IMR-90 (cell line): ENCODE results near the gene OPN4. TPM values are rescaled to one million over a fixed set of nuclear protein-coding genes. Genes with fewer than 3 reads are reported as not detected.

Experiments used
- ATAC-seq: fragments of 200-7000 bp; cut with Tn5 transposase; 2 replicates; pipeline ENCODE4 v1.9.1; 2020; ENCODE audit warnings: low read depth, mild to moderate bottlenecking, moderate library complexity
- BruUV-seq: library from RNA; stranded (reverse); fragments of 400-500 nt; replicated peaks from 2 replicates; lab custom pipeline; 2021; lab: Mats Ljungman, UMichigan
- CTCF ChIA-PET: fragments of 300-600 bp; formaldehyde crosslinking; extraction: SDS; loops from one replicate; lab custom pipeline; 2021; ENCODE audit warnings: antibody characterized with exemption; lab: Yijun Ruan, JAX
- POLR2A ChIA-PET: fragments of 300-600 bp; sonication (Branson Sonifier 250); formaldehyde crosslinking; loops from one replicate; lab custom pipeline; 2022; ENCODE audit warnings: antibody characterized with exemption; ENCODE audit not compliant: unreplicated experiment; lab: Charles Lee
- DNase-seq: peaks from one replicate; pipeline ENCODE4 v3.0.0; 2013
- H2AFZ ChIP-seq: replicated peaks from 2 replicates; pipeline ENCODE3; 2013; ENCODE audit warnings: low read length, mild to moderate bottlenecking; ENCODE audit not compliant: poor library complexity
- H2AK5ac ChIP-seq: 2 replicates; pipeline ENCODE4 v1.6.1; 2013; ENCODE audit warnings: low read depth, low read length, inconsistent platforms
- H2AK9ac ChIP-seq: replicated peaks from 2 replicates; pipeline ENCODE3; 2013; ENCODE audit warnings: mild to moderate bottlenecking, low read depth, low read length, moderate library complexity; ENCODE audit not compliant: poor library complexity
- H2BK120ac ChIP-seq: 2 replicates; pipeline ENCODE4 v1.6.1; 2013; ENCODE audit warnings: low read depth, low read length, inconsistent platforms
- H2BK15ac ChIP-seq: 3 replicates; pipeline ENCODE4 v1.6.1; 2013; ENCODE audit warnings: low read depth, low read length, inconsistent platforms
- H2BK20ac ChIP-seq: 2 replicates; pipeline ENCODE4 v1.6.1; 2013; ENCODE audit warnings: low read depth, mild to moderate bottlenecking, inconsistent platforms, low read length, moderate library complexity
- H2BK5ac ChIP-seq: 2 replicates; pipeline ENCODE4 v1.6.1; 2013; ENCODE audit warnings: mild to moderate bottlenecking, low read depth, low read length, inconsistent platforms; ENCODE audit not compliant: poor library complexity, severe bottlenecking
- H3K14ac ChIP-seq: replicated peaks from 2 replicates; pipeline ENCODE4 v1.6.1; 2013; ENCODE audit warnings: low read depth, low read length, inconsistent platforms
- H3K18ac ChIP-seq: 2 replicates; pipeline ENCODE4 v1.6.1; 2013; ENCODE audit warnings: low read depth, low read length, control low read depth
- H3K23ac ChIP-seq: 2 replicates; pipeline ENCODE4 v1.6.1; 2013; ENCODE audit warnings: low read depth, low read length, inconsistent platforms
- H3K27ac ChIP-seq: 2 replicates; pipeline ENCODE4 v1.5.1; 2013; ENCODE audit warnings: mild to moderate bottlenecking, control low read depth, low read length; ENCODE audit not compliant: insufficient read depth
- H3K27me3 ChIP-seq: 2 replicates; pipeline ENCODE4 v1.6.1; 2013; ENCODE audit warnings: low read length; ENCODE audit not compliant: control insufficient read depth, insufficient read depth
- H3K36me3 ChIP-seq: 2 replicates; pipeline ENCODE4 v1.6.1; 2013; ENCODE audit warnings: low read length, mixed read lengths; ENCODE audit not compliant: control insufficient read depth, insufficient read depth
- H3K4ac ChIP-seq: 2 replicates; pipeline ENCODE4 v1.6.1; 2013; ENCODE audit warnings: low read depth, low read length, inconsistent platforms
- H3K4me1 ChIP-seq: 2 replicates; pipeline ENCODE4 v1.6.1; 2013; ENCODE audit warnings: low read length, mixed read lengths; ENCODE audit not compliant: control insufficient read depth, insufficient read depth
- H3K4me2 ChIP-seq: 2 replicates; pipeline ENCODE4 v1.6.1; 2013; ENCODE audit warnings: low read depth, mild to moderate bottlenecking, control low read depth, low read length, moderate library complexity
- H3K4me3 ChIP-seq: 2 replicates; pipeline ENCODE4 v1.5.1; 2013; ENCODE audit warnings: low read depth, mild to moderate bottlenecking, control low read depth, low read length, moderate library complexity; ENCODE audit not compliant: insufficient read depth
- H3K56ac ChIP-seq: 2 replicates; pipeline ENCODE4 v1.6.1; 2013; ENCODE audit warnings: low read length, inconsistent platforms; ENCODE audit not compliant: insufficient read depth; ENCODE audit errors: extremely low read depth
- H3K79me1 ChIP-seq, 2 experiments: 2 replicates each; pipeline ENCODE4 v1.6.1; 2013; ENCODE audit warnings: low read length in 2 of 2, inconsistent platforms in 1 of 2, low read depth in 1 of 2
- H3K9ac ChIP-seq: 2 replicates; pipeline ENCODE4 v1.6.1; 2013; ENCODE audit warnings: low read depth, low read length, control low read depth
- H3K9me1 ChIP-seq: 2 replicates; pipeline ENCODE4 v1.6.1; 2013; ENCODE audit warnings: low read length, inconsistent platforms; ENCODE audit not compliant: insufficient read depth
- H3K9me3 ChIP-seq: 2 replicates; pipeline ENCODE4 v1.6.1; 2013; ENCODE audit warnings: low read length; ENCODE audit not compliant: control insufficient read depth, insufficient read depth
- H4K20me1 ChIP-seq: 2 replicates; pipeline ENCODE4 v1.6.1; 2013; ENCODE audit warnings: low read length, inconsistent platforms; ENCODE audit not compliant: insufficient read depth
- H4K5ac ChIP-seq: 2 replicates; pipeline ENCODE4 v1.6.1; 2013; ENCODE audit warnings: mild to moderate bottlenecking, low read depth, low read length, control low read depth
- H4K8ac ChIP-seq, 2 experiments: 2 replicates each; pipeline ENCODE4 v1.6.1; 2013; ENCODE audit warnings: low read depth in 2 of 2, low read length in 2 of 2, control low read depth in 1 of 2, inconsistent platforms in 1 of 2
- H4K91ac ChIP-seq: 2 replicates; pipeline ENCODE4 v1.6.1; 2013; ENCODE audit warnings: low read depth, low read length, inconsistent platforms; ENCODE audit not compliant: insufficient read depth
- BHLHE40 ChIP-seq: fragments of 150-350 bp; IDR thresholded peaks from 2 replicates; pipeline ENCODE4 v1.6.1; 2016; ENCODE audit warnings: mild to moderate bottlenecking, low read depth, low read length
- CEBPB ChIP-seq: IDR thresholded peaks from 2 replicates; pipeline ENCODE4 v1.6.1; 2012; ENCODE audit warnings: low read depth, low read length, improper control_type of control experiment
- ELK1 ChIP-seq: fragments of 150-350 bp; IDR thresholded peaks from 2 replicates; pipeline ENCODE4 v1.6.1; 2016; ENCODE audit warnings: low read depth, mild to moderate bottlenecking, low read length, moderate library complexity, borderline replicate concordance
- FOS ChIP-seq: fragments of 150-350 bp; IDR thresholded peaks from 2 replicates; pipeline ENCODE4 v1.6.1; 2016; ENCODE audit warnings: low read depth, low read length
- MAFK ChIP-seq: IDR thresholded peaks from 2 replicates; pipeline ENCODE4 v1.6.1; 2012; ENCODE audit warnings: low read depth, low read length, improper control_type of control experiment
- MXI1 ChIP-seq: IDR thresholded peaks from 2 replicates; pipeline ENCODE4 v1.6.1; 2012; ENCODE audit warnings: low read depth, mild to moderate bottlenecking, low read length, moderate library complexity, borderline replicate concordance
- NFE2L2 ChIP-seq: fragments of 150-350 bp; IDR thresholded peaks from 2 replicates; pipeline ENCODE4 v1.6.1; 2016; ENCODE audit warnings: low read depth, mild to moderate bottlenecking, low read length
- POLR2A ChIP-seq: IDR thresholded peaks from 2 replicates; pipeline ENCODE4 v1.6.1; 2012; ENCODE audit warnings: mild to moderate bottlenecking, low read depth, low read length
- RAD21 ChIP-seq: IDR thresholded peaks from 2 replicates; pipeline ENCODE4 v1.6.1; 2012; ENCODE audit warnings: low read length, improper control_type of control experiment
- RCOR1 ChIP-seq: IDR thresholded peaks from 2 replicates; pipeline ENCODE4 v1.6.1; 2012; ENCODE audit warnings: mild to moderate bottlenecking, low read length, improper control_type of control experiment; ENCODE audit not compliant: insufficient replicate concordance
- RFX5 ChIP-seq: IDR thresholded peaks from 2 replicates; pipeline ENCODE4 v1.8.0; 2012; ENCODE audit warnings: low read depth, mild to moderate bottlenecking, low read length, moderate library complexity
- SMC3 ChIP-seq: fragments of 150-350 bp; IDR thresholded peaks from 2 replicates; pipeline ENCODE4 v1.6.1; 2016; ENCODE audit warnings: low read depth, mild to moderate bottlenecking, antibody characterized with exemption, low read length, moderate library complexity
- USF2 ChIP-seq: fragments of 150-350 bp; IDR thresholded peaks from 2 replicates; pipeline ENCODE4 v1.6.1; 2017; ENCODE audit warnings: mild to moderate bottlenecking, antibody characterized with exemption, low read length, low read depth
- WGBS, 2 experiments: methylation state at CpG; one replicate each; pipeline versions ENCODE4 v1.1.5 to v1.1.7; 2013; ENCODE audit warnings: missing lambda C conversion rate in 2 of 2; ENCODE audit not compliant: insufficient read length in 1 of 2; ENCODE audit errors: extremely low coverage in 2 of 2; 5-methylcytosine and 5-hydroxymethylcytosine counted together
- dilution Hi-C: fragments of 300-500 bp; cut with HindIII; formaldehyde crosslinking; loops from one replicate; pipeline ENCODE4 v1.14.3; 2018; ENCODE audit warnings: low sequenced_read_pairs; ENCODE audit not compliant: unreplicated experiment
- in situ Hi-C: fragments of 300-500 bp; cut with MboI; formaldehyde crosslinking; loops from 3 replicates; pipeline ENCODE4 v1.14.3; 2019; ENCODE audit warnings: low sequenced_read_pairs, inconsistent platforms, mixed read lengths
- intact Hi-C: fragments of 100-400 bp; cut with micrococcal nuclease; formaldehyde crosslinking; loops from 2 replicates; pipeline ENCODE4 v1.10.0; 2022
- polyA plus RNA-seq, 3 experiments: library from polyadenylated mRNA; depleted of rRNA; stranded (reverse); fragments of >200 nt; gene quantifications; 2 replicates each; pipeline ENCODE4 v1.2.3, GENCODE V29; 2012; ENCODE audit warnings: low replicate concordance in 1 of 3
- total RNA-seq: library from RNA; depleted of rRNA; stranded (reverse); fragments of >200 nt; gene quantifications from 2 replicates; pipeline ENCODE4 v1.2.3, GENCODE V29; 2012
- TF ChIP-seq, protein P1 (sequence below): conservative IDR thresholded peaks from 2 replicates; pipeline ENCODE4 v1.5.1; 2012; ENCODE audit warnings: mild to moderate bottlenecking, low read depth, low read length, improper control_type of control experiment

Gene OPN4
- total and polyA plus RNA-seq, 2 of the 4 experiments (the other 2 are of a cell fraction): 0.03 TPM; not detected in 1

DNA sequence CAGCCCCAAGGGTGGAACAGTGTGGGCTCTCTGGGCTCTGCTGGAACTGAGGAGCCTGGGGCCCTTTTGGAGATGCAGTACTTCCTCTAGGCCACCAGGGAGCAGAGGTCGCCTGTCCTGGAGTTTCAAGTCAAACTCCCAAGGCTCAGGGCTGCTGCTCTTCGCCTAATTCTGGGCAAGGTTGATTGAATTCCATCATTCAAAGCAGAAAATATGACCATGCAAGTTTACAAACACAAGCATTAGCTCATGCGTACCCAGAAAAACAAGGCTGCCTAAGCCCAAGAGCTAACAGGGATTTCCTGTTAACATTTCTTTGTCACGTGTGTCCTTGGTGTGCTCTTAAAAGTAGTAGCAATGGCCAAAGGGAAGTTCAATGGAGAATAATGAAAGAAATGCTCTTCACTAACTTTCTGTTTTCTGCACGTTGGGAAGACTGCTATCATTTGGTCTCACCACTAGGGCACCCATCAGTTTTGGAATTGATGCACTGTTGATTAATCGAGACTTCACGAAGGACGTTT is 34.1 kb downstream of the OPN4 start:
- Histone ChIP-seq H3K4me1 (peaks cover 29% of the 10 kb centered on the region), H3K9me3 (no peaks in the 10 kb centered on the region), H2BK20ac (peak overlapping the region; percentile 71), H3K4me3 (no peak overlapping the region), H2BK15ac (peak overlapping the region; percentile 73; the same call in 2 of the 3 replicates), H4K20me1 (no peaks in the 10 kb centered on the region), H3K27ac (peak overlapping the region; percentile 92), H2AK5ac (peak overlapping the region; percentile 40; the same call in 1 of the 2 replicates), H3K4ac (peak overlapping the region; percentile 80), H4K91ac (peak overlapping the region; percentile 79), H2AK9ac (peak overlapping the region; percentile 19), H4K8ac (peak overlapping the region in 1 of 2 experiments; percentile 74; a peak in 3 of 4 replicates), H3K4me2 (peak overlapping the region; percentile 37; the same call in 1 of the 2 replicates), H3K18ac (peak overlapping the region; percentile 64), H2BK5ac (peak overlapping the region; percentile 84), H2AFZ (peak overlapping the region; percentile 57), H3K14ac (peak overlapping the region; percentile 55), H3K27me3 (no peaks in the 10 kb centered on the region), H3K9me1 (peaks cover 15% of the 10 kb centered on the region), H4K5ac (peak overlapping the region; percentile 59), H3K9ac (peak overlapping the region; percentile 31), H3K23ac (peak overlapping the region; percentile 58; the same call in 1 of the 2 replicates), H2BK120ac (peak overlapping the region; percentile 84), H3K36me3 (no peaks in the 10 kb centered on the region), H3K56ac (peak overlapping the region; percentile 58; the same call in 1 of the 2 replicates), H3K79me1 (no peaks in the 10 kb centered on the region)
- dilution Hi-C loops: no loop called here
- intact Hi-C loops: loop anchor here (1.0 to 2.0 kb wide), 4 partner anchors 68 to 367 kb away; partner anchors contain the start of gene BMPR1A
- BruUV-seq: no TSS peak
- ChIA-PET CTCF (interaction anchor here (0.5 to 1.4 kb wide), 4 partner anchors 11 to 995 kb away, joined by 3 to 5 read pairs (median 4); no protein-coding TSS in a partner anchor), POLR2A (interaction anchor here (0.6 kb wide), 1 partner anchor 242 kb away, joined by 6 read pairs; no protein-coding TSS in a partner anchor)
- 75% methylated on average over 2 of the region's 8 CpGs; no CpG with 5 or more reads in 1 of the 2 experiments for WGBS, 2 experiments
- DNase-seq: peak; percentile 70
- in situ Hi-C loops: no loop called here
- ATAC-seq: peak; percentile 83
- TF ChIP-seq MAFK: no peak
- no peak for TF ChIP-seq NFE2L2
- TF ChIP-seq ELK1: no peak
- TF ChIP-seq FOS: no peak
- no peak for TF ChIP-seq BHLHE40
- no peak for TF ChIP-seq USF2
- TF ChIP-seq SMC3: peak; percentile 75
- TF ChIP-seq, protein P1, sequence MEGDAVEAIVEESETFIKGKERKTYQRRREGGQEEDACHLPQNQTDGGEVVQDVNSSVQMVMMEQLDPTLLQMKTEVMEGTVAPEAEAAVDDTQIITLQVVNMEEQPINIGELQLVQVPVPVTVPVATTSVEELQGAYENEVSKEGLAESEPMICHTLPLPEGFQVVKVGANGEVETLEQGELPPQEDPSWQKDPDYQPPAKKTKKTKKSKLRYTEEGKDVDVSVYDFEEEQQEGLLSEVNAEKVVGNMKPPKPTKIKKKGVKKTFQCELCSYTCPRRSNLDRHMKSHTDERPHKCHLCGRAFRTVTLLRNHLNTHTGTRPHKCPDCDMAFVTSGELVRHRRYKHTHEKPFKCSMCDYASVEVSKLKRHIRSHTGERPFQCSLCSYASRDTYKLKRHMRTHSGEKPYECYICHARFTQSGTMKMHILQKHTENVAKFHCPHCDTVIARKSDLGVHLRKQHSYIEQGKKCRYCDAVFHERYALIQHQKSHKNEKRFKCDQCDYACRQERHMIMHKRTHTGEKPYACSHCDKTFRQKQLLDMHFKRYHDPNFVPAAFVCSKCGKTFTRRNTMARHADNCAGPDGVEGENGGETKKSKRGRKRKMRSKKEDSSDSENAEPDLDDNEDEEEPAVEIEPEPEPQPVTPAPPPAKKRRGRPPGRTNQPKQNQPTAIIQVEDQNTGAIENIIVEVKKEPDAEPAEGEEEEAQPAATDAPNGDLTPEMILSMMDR: peak; percentile 80
- no peak for TF ChIP-seq MXI1
- TF ChIP-seq RFX5: no peak
- no peak for TF ChIP-seq CEBPB
- TF ChIP-seq RAD21: peak; percentile 84
- no peak for TF ChIP-seq POLR2A
- TF ChIP-seq RCOR1: no peak
